IPS DF 6.9 (cell line): ENCODE data around the gene CHI3L2.

Experiments
- DNase-seq: peaks from one replicate; pipeline ENCODE4 v3.0.0-alpha.2; 2013; ENCODE audit warnings: low read depth, low spot score
- H3K27ac ChIP-seq: one replicate; pipeline ENCODE4 v1.5.1; 2013; ENCODE audit warnings: low read length, control low read depth
- H3K27me3 ChIP-seq: 2 replicates; pipeline ENCODE4 v1.6.1; 2013; ENCODE audit warnings: mild to moderate bottlenecking, low read length; ENCODE audit not compliant: control insufficient read depth, insufficient read depth
- H3K36me3 ChIP-seq: 2 replicates; pipeline ENCODE4 v1.6.1; 2013; ENCODE audit warnings: low read length; ENCODE audit not compliant: control insufficient read depth, insufficient read depth
- H3K4me1 ChIP-seq: 2 replicates; pipeline ENCODE4 v1.6.1; 2013; ENCODE audit warnings: low read length; ENCODE audit not compliant: control insufficient read depth, insufficient read depth
- H3K4me3 ChIP-seq: 2 replicates; pipeline ENCODE4 v1.5.1; 2013; ENCODE audit warnings: mild to moderate bottlenecking, low read length
- H3K9me3 ChIP-seq: 2 replicates; pipeline ENCODE4 v1.6.1; 2013; ENCODE audit warnings: low read length, inconsistent platforms; ENCODE audit not compliant: control insufficient read depth, insufficient read depth
- WGBS: extraction: QIAGEN DNeasy Blood & Tissue Kit; methylation state at CpG from one replicate; pipeline ENCODE4 v1.1.7; 2013; ENCODE audit warnings: mixed read lengths, missing lambda C conversion rate; ENCODE audit not compliant: insufficient read length, insufficient coverage; 5-methylcytosine and 5-hydroxymethylcytosine counted together

CHI3L2 gene

GRCh38 chr1:111256988-111257658 lies 29.6 kb downstream of the CHI3L2 start:
- WGBS = 100% methylated on average over 3 of the region's 8 CpGs
- H3K4me1 ChIP-seq = no peaks in the 10 kb centered on the region

DNA sequence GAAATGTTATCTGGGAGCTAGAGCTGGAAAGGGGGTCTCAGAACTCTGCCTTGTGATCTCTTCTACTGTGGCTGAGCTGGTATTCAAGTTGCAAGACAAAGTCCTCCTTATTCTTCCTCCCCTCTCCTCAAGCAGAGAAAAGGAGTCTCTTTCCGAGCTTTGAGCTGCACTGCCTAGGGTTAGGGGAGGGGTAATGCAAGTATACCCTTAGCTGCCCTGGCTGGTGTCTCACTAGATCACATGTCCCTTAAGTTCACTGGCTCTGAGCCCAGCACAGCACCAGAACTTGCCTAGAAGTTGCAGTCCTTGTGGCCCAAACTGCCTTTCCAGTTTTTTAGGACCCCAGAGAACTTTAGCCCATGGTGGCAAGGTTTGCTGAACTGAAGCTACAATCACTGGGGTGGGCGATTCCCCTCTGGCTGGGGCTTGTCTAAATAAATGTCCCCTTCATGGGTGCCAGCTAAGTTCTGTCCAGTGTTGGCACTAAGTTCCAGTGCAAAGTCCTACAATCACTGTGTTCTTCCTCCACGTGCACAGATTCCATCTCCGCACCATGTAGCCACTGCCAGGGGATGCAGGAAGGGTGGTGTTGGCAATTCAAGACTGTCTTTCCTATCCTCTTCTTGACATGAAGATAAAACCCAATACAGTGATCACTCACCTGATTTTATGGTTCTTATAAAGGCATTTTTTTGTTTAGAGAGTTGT lies 40.4 kb downstream of the CHI3L2 start:
- no peaks in the 10 kb centered on the region for H3K27me3 ChIP-seq
- no peak overlapping the region for H3K27ac ChIP-seq
- no CpG with 5 or more reads among the region's 4 CpGs for WGBS
- no peaks in the 10 kb centered on the region for H3K9me3 ChIP-seq
- no peak for DNase-seq
- H3K36me3 ChIP-seq = no peaks in the 10 kb centered on the region
- H3K4me1 ChIP-seq = peaks cover 1% of the 10 kb centered on the region
- no peak overlapping the region for H3K4me3 ChIP-seq

More at GRCh38 chr1:111256988-111257658, 29.6 kb downstream of the CHI3L2 start:
- Histone ChIP-seq H3K27ac (no peak overlapping the region), H3K4me3 (no peak overlapping the region), H3K9me3 (no peaks in the 10 kb centered on the region), H3K27me3 (no peaks in the 10 kb centered on the region), H3K36me3 (no peaks in the 10 kb centered on the region)
- DNase-seq = no peak

DNA sequence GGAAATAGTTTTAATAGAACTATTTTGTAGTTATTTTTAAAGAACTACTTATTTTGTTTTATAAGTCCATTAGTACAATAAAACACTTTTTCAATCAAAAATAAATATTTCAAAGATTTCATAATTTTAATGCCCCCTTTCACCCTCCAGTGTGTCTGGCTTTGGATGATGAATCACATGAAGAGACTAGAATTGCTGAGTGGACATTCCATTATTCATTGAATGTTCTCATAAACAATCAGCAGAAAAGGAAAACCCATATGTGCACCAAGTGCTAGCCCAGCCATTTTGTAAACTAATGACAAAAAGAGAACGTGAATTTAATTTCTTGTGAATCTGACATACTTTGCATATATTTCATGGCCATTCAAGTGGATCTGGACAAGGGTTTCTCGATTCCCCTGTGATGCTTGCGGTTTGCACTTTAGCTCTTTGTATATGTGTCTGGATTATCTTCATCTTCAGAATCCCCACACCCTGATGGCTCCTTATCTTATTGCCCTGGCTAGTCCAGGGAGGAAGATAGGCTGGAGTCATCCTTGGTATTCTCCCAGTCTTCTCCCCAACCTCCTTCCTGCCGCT lies 42.4 kb downstream of the CHI3L2 start:
- no peak overlapping the region for H3K27ac ChIP-seq
- H3K9me3 ChIP-seq = no peaks in the 10 kb centered on the region
- H3K36me3 ChIP-seq = no peaks in the 10 kb centered on the region
- WGBS = no CpG with 5 or more reads among the region's 4 CpGs
- no peak for DNase-seq
- H3K4me1 ChIP-seq = peaks cover 1% of the 10 kb centered on the region
- no peaks in the 10 kb centered on the region for H3K27me3 ChIP-seq
- H3K4me3 ChIP-seq = no peak overlapping the region

DNA sequence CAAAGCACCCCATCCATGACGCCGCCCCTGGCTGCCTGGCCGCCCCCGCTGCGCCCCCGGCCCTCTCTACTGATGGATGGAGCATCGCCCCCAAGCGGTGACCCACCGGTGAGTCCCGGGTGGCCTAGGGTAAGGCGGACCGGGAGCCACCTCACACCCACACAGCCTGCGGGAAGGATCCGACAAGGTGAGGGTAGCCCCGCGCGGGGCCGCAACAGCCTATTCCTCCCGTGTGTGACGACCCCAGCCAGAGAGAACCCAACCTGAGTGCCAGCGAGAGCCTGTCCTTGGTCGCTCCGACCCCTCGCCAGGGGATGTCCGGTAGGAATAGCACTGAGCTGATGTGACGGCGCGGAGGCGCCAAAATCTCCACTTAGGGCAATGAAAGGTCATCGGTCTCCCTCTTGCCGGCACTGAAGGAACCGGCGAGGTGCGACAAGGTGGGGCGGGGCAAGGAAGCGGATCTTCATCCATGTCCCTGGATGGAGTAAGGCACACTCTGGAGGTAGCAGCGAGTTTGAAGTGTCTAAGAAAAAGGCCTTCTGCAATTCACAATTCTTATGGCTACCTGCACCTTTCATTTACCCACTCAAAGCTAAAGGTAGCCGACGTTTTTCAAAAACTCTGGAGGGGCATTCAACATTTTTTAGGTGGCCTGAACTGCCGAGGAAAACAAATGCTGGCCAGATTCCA lies 43.4 kb downstream of the CHI3L2 start:
- Histone ChIP-seq H3K36me3 (no peaks in the 10 kb centered on the region), H3K4me3 (peak overlapping the region; percentile 28; the same call in 1 of the 2 replicates), H3K9me3 (no peaks in the 10 kb centered on the region), H3K4me1 (peaks cover 1% of the 10 kb centered on the region), H3K27me3 (no peaks in the 10 kb centered on the region), H3K27ac (no peak overlapping the region)
- DNase-seq = no peak
- no CpG with 5 or more reads among the region's 40 CpGs for WGBS

DNA sequence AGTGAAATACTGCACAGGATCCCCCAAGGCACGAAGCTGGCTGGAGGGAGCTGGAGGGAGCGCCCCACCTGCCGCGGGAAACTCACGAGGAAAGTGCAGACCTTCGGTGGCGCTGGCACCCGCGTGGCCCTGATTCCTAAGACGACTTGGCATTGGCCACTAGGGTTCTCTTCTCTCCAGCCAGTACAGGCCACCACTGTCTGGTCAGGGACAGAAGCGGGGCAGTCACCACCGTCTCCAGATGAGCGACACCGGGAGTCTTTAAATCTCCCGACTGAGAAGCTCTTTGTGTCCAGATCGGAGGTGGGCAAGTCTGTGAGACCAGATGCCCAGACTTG lies 43.9 kb downstream of the CHI3L2 start:
- Histone ChIP-seq H3K4me3 (peak overlapping the region; percentile 2; the same call in 1 of the 2 replicates), H3K4me1 (peaks cover 1% of the 10 kb centered on the region), H3K9me3 (no peaks in the 10 kb centered on the region), H3K27ac (no peak overlapping the region), H3K27me3 (no peaks in the 10 kb centered on the region), H3K36me3 (no peaks in the 10 kb centered on the region)
- DNase-seq = no peak
- WGBS = no CpG with 5 or more reads among the region's 16 CpGs

DNA sequence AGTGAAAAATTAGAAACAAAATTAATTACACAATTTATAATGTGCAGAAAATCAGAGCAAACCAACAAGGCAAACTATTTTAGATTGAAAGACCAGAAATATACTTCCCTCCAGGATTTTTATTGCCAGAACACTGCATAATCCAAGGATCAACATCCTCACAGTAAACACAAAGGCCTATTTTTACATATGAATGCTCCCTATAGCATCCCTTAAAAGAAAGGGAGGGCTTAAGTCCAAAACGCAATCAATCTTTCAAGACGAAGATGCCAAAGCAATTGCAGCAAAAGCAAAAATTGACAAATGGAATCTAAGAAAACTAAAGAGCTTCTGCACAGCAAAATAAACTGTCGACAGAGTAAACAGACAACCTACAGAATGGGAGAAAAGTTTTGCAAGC lies 44.6 kb downstream of the CHI3L2 start:
- Histone ChIP-seq H3K4me3 (no peak overlapping the region), H3K27me3 (no peaks in the 10 kb centered on the region), H3K36me3 (no peaks in the 10 kb centered on the region), H3K4me1 (peaks cover 1% of the 10 kb centered on the region), H3K9me3 (no peaks in the 10 kb centered on the region), H3K27ac (no peak overlapping the region)
- no CpG with 5 or more reads among the region's 3 CpGs for WGBS
- DNase-seq = no peak

GRCh38 chr1:111274653-111275052 lies 47.1 kb downstream of the CHI3L2 start:
- no peaks in the 10 kb centered on the region for H3K36me3 ChIP-seq
- peaks cover 1% of the 10 kb centered on the region for H3K4me1 ChIP-seq
- no peak overlapping the region for H3K27ac ChIP-seq
- no peaks in the 10 kb centered on the region for H3K9me3 ChIP-seq
- no CpG with 5 or more reads among the region's 4 CpGs for WGBS
- H3K4me3 ChIP-seq = no peak overlapping the region
- no peaks in the 10 kb centered on the region for H3K27me3 ChIP-seq
- no peak for DNase-seq

GRCh38 chr1:111275079-111275478 lies 47.6 kb downstream of the CHI3L2 start:
- H3K9me3 ChIP-seq = no peaks in the 10 kb centered on the region
- DNase-seq = no peak
- H3K27ac ChIP-seq = no peak overlapping the region
- no peak overlapping the region for H3K4me3 ChIP-seq
- no peaks in the 10 kb centered on the region for H3K36me3 ChIP-seq
- peaks cover 1% of the 10 kb centered on the region for H3K4me1 ChIP-seq
- no CpG with 5 or more reads among the region's 1 CpG for WGBS
- no peaks in the 10 kb centered on the region for H3K27me3 ChIP-seq

DNA sequence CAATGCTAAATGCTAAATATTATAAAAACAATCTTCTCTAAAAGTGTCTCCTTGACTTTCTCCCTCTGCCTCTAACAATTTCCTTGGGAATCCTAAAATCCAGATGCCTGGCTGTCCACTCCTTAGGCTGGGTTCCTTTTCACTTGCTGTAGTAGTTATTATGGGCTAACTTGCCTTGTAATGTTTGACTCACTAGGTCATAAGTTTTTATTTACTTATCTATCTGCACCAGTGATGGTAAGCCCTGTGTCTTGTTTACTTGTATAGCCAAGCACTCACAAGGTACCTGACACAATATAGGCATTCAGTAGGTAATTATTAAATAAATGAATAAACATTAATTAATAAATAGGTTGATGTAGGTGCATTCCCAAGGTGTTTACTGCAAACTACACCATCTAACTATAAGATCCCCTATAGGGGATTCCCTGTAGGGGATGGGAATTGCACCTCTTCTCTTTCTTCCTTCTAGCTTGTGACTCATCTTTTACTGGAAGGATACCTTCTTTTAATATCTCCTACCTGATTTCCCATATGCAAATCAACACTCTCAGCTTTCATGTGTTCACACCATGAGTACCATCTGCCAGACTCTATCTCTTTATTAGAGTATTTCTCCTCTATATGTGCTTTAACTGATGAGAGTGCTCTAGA lies 48.4 kb downstream of the CHI3L2 start:
- DNase-seq = no peak
- H3K4me1 ChIP-seq = peaks cover 1% of the 10 kb centered on the region
- no peaks in the 10 kb centered on the region for H3K9me3 ChIP-seq
- H3K4me3 ChIP-seq = no peak overlapping the region
- H3K27ac ChIP-seq = no peak overlapping the region
- no peaks in the 10 kb centered on the region for H3K36me3 ChIP-seq
- H3K27me3 ChIP-seq = no peaks in the 10 kb centered on the region

- H3K27me3 ChIP-seq = no peaks in the 10 kb centered on the region
- H3K36me3 ChIP-seq = no peaks in the 10 kb centered on the region
- H3K27ac ChIP-seq = no peak overlapping the region
- no peaks in the 10 kb centered on the region for H3K9me3 ChIP-seq
- H3K4me1 ChIP-seq = no peaks in the 10 kb centered on the region
- WGBS = no CpG with 5 or more reads among the region's 4 CpGs
- no peak overlapping the region for H3K4me3 ChIP-seq
- no peak for DNase-seq
These were observed 51.6 kb downstream of the CHI3L2 start for GRCh38 chr1:111279144-111279543.
